Measurements from ENCODE around the gene PTCD1.

PTCD1 gene

GRCh38 chr7:99394188-99394502, 44.5 kb downstream of the PTCD1 start:
- Histone ChIP-seq H3K4me2 (ENCODE audit: low read length) (no peak overlapping the region), H4K20me1 (ENCODE audit: control insufficient read depth, insufficient read depth, low read depth, low read length) (peaks cover 26% of the 10 kb centered on the region; the same call in 1 of the 2 replicates), H3F3A (ENCODE audit: control insufficient read depth, insufficient read depth) (peaks cover 27% of the 10 kb centered on the region), H3K36me3 (ENCODE audit: control insufficient read depth, low read length) (peaks cover 97% of the 10 kb centered on the region), H3K9me2 (replicated peaks; ENCODE audit: control insufficient read depth, low read length) (no peaks in the 10 kb centered on the region), H3K4me1 (ENCODE audit: control insufficient read depth, low read length) (peaks cover 19% of the 10 kb centered on the region), H3K27ac (ENCODE audit: low read depth, low read length) (no peak overlapping the region), H3K27me3 (ENCODE audit: control insufficient read depth, low read length) (no peaks in the 10 kb centered on the region), H3K4me3 (ENCODE audit: low read length) (no peak overlapping the region), H3K9me3 (ENCODE audit: control insufficient read depth, insufficient read depth, low read length) (no peaks in the 10 kb centered on the region), H3K79me2 (ENCODE audit: control insufficient read depth, low read length) (peaks cover 11% of the 10 kb centered on the region)
- TF ChIP-seq EZH2phosphoT487 (IDR thresholded peaks at IDR 0.05; ENCODE audit: borderline replicate concordance, low read length) (no peak), CTCF (IDR thresholded peaks at IDR 0.05; ENCODE audit: low read depth, low read length, poor library complexity, severe bottlenecking) (no peak)

GRCh38 chr7:99393355-99394187, 45.0 kb downstream of the PTCD1 start:
- no peaks in the 10 kb centered on the region for H3K9me2 ChIP-seq (replicated peaks; ENCODE audit: control insufficient read depth, low read length)
- H3K27me3 ChIP-seq (ENCODE audit: control insufficient read depth, low read length), result no peaks in the 10 kb centered on the region
- no peaks in the 10 kb centered on the region for H3K9me3 ChIP-seq (ENCODE audit: control insufficient read depth, insufficient read depth, low read length)
- H4K20me1 ChIP-seq (ENCODE audit: control insufficient read depth, insufficient read depth, low read depth, low read length), result peaks cover 21% of the 10 kb centered on the region; the same call in 1 of the 2 replicates
- H3K36me3 ChIP-seq (ENCODE audit: control insufficient read depth, low read length), result peaks cover 93% of the 10 kb centered on the region
- TF ChIP-seq EZH2phosphoT487 (IDR thresholded peaks at IDR 0.05; ENCODE audit: borderline replicate concordance, low read length), result no peak
- no peak for TF ChIP-seq CTCF (IDR thresholded peaks at IDR 0.05; ENCODE audit: low read depth, low read length, poor library complexity, severe bottlenecking)
- peaks cover 24% of the 10 kb centered on the region for H3F3A ChIP-seq (ENCODE audit: control insufficient read depth, insufficient read depth)
- peaks cover 11% of the 10 kb centered on the region for H3K79me2 ChIP-seq (ENCODE audit: control insufficient read depth, low read length)
- peak overlapping the region; percentile 75 for H3K4me3 ChIP-seq (ENCODE audit: low read length)
- peak overlapping the region; percentile 48 for H3K27ac ChIP-seq (ENCODE audit: low read depth, low read length)
- H3K4me2 ChIP-seq (ENCODE audit: low read length), result peak overlapping the region; percentile 85
- peaks cover 19% of the 10 kb centered on the region for H3K4me1 ChIP-seq (ENCODE audit: control insufficient read depth, low read length)

GRCh38 chr7:99392659-99393354, 45.8 kb downstream of the PTCD1 start:
- peaks cover 93% of the 10 kb centered on the region for H3K36me3 ChIP-seq (ENCODE audit: control insufficient read depth, low read length)
- peaks cover 21% of the 10 kb centered on the region; the same call in 1 of the 2 replicates for H4K20me1 ChIP-seq (ENCODE audit: control insufficient read depth, insufficient read depth, low read depth, low read length)
- H3K4me2 ChIP-seq (ENCODE audit: low read length), result peak overlapping the region; percentile 85

More at GRCh38 chr7:99392659-99393354, 45.8 kb downstream of the PTCD1 start:
- H3K27ac ChIP-seq (ENCODE audit: low read depth, low read length), result peak overlapping the region; percentile 48
- TF ChIP-seq EZH2phosphoT487 (IDR thresholded peaks at IDR 0.05; ENCODE audit: borderline replicate concordance, low read length) (no peak), CTCF (IDR thresholded peaks at IDR 0.05; ENCODE audit: low read depth, low read length, poor library complexity, severe bottlenecking) (peak; percentile 11)
- H3K9me3 ChIP-seq (ENCODE audit: control insufficient read depth, insufficient read depth, low read length), result no peaks in the 10 kb centered on the region
- no peaks in the 10 kb centered on the region for H3K9me2 ChIP-seq (replicated peaks; ENCODE audit: control insufficient read depth, low read length)
- H3K4me3 ChIP-seq (ENCODE audit: low read length), result peak overlapping the region; percentile 75
- peaks cover 11% of the 10 kb centered on the region for H3K79me2 ChIP-seq (ENCODE audit: control insufficient read depth, low read length)
- H3F3A ChIP-seq (ENCODE audit: control insufficient read depth, insufficient read depth), result peaks cover 22% of the 10 kb centered on the region
- H3K4me1 ChIP-seq (ENCODE audit: control insufficient read depth, low read length), result peaks cover 19% of the 10 kb centered on the region
- H3K27me3 ChIP-seq (ENCODE audit: control insufficient read depth, low read length), result no peaks in the 10 kb centered on the region

All from DOHH2 (cell line).